HCT116 (cell line): ENCODE data around the gene MMEL1.

Experiments
- EZH2 ChIP-seq: fragments of 200-600 bp; sonication (generic); IDR thresholded peaks from 2 replicates; pipeline ENCODE4 v1.6.1; 2017; ENCODE audit warnings: antibody characterized with exemption, mixed run types
- MAX ChIP-seq: IDR thresholded peaks from 2 replicates; pipeline ENCODE4 v1.6.1; 2012
- POLR2A ChIP-seq: IDR thresholded peaks from 2 replicates; pipeline ENCODE4 v1.7.0; 2011; ENCODE audit warnings: borderline replicate concordance; ENCODE audit not compliant: insufficient read depth, insufficient read length; ENCODE audit errors: extremely low read depth
- POLR2AphosphoS5 ChIP-seq: IDR thresholded peaks from 2 replicates; pipeline ENCODE4 v1.6.1; 2011; ENCODE audit warnings: mild to moderate bottlenecking, low read depth, low read length, moderate library complexity
- RAD21 ChIP-seq: IDR thresholded peaks from 2 replicates; pipeline ENCODE4 v1.6.1; 2012; ENCODE audit warnings: low read depth, mild to moderate bottlenecking
- REST ChIP-seq: IDR thresholded peaks from 2 replicates; pipeline ENCODE4 v1.6.1; 2012; ENCODE audit warnings: low read depth
- SIN3A ChIP-seq: IDR thresholded peaks from 2 replicates; pipeline ENCODE4 v1.6.1; 2012; ENCODE audit warnings: low read depth
- ZNF274 ChIP-seq: fragments of 200-500 bp; sonication (Bioruptor generic); IDR thresholded peaks from 2 replicates; pipeline ENCODE4 v1.6.1; 2014; ENCODE audit warnings: mild to moderate bottlenecking, low read depth, low read length, inconsistent platforms
- TF ChIP-seq, protein P1 (sequence below), 3 experiments: fragments of 200-600 bp in 1 of 3; sonication (generic) in 1 of 3; IDR thresholded peaks in 2 of 3; conservative IDR thresholded peaks in 1 of 3; 2 replicates each; pipeline ENCODE4 v1.5.1; 2012 to 2017; ENCODE audit warnings: low read depth in 2 of 3, low read length in 2 of 3, antibody characterized with exemption in 1 of 3, borderline replicate concordance in 1 of 3, control low read depth in 1 of 3, mild to moderate bottlenecking in 1 of 3, mixed read lengths in 1 of 3, mixed run types in 1 of 3, moderate library complexity in 1 of 3; ENCODE audit not compliant: insufficient read depth in 1 of 3

GRCh38 chr1:2558861-2559260 is 74.0 kb downstream of the MMEL1 start:
- TF ChIP-seq, protein P1, sequence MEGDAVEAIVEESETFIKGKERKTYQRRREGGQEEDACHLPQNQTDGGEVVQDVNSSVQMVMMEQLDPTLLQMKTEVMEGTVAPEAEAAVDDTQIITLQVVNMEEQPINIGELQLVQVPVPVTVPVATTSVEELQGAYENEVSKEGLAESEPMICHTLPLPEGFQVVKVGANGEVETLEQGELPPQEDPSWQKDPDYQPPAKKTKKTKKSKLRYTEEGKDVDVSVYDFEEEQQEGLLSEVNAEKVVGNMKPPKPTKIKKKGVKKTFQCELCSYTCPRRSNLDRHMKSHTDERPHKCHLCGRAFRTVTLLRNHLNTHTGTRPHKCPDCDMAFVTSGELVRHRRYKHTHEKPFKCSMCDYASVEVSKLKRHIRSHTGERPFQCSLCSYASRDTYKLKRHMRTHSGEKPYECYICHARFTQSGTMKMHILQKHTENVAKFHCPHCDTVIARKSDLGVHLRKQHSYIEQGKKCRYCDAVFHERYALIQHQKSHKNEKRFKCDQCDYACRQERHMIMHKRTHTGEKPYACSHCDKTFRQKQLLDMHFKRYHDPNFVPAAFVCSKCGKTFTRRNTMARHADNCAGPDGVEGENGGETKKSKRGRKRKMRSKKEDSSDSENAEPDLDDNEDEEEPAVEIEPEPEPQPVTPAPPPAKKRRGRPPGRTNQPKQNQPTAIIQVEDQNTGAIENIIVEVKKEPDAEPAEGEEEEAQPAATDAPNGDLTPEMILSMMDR (IDR thresholded peaks at IDR 0.05 in 2 of 3, conservative IDR thresholded peaks at IDR 0.05 in 1 of 3; ENCODE audit: borderline replicate concordance in 1 of 3, insufficient read depth in 1 of 3, low read depth in 2 of 3, low read length in 2 of 3), result no peak
- TF ChIP-seq RAD21, result no peak
- TF ChIP-seq POLR2AphosphoS5, result no peak
- no peak for TF ChIP-seq REST
- no peak for TF ChIP-seq EZH2
- TF ChIP-seq ZNF274, result no peak
- TF ChIP-seq POLR2A, result no peak
- no peak for TF ChIP-seq MAX
- TF ChIP-seq SIN3A, result no peak
